Measurements from ENCODE around the gene LANCL1.
"Not testable (repeated sequence)": the region's sequence is repeated elsewhere in the genome, so short reads cannot be mapped to it uniquely, and the experiment has no call there.

LANCL1 gene

DNA sequence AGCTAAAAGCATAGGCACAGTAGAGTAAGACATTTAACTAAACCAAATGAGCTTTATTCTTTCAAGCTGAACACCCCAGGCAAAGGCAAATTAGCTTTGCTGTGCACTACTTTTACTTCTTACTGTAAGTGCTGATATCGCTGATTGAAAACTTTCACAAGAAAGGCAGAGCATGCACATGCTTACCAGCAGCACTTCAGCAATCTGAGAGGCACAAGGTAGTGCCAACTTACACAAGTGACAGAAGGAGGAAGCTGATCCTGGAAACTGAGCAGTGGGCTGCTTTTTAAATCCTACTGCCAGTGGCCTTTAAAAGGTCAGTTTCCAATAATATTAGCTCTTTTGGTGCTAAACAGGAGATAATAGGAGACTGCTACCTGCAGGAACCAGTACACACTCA lies 43.9 kb downstream of the LANCL1 start:
- Histone ChIP-seq H3K36me3 (ENCODE audit: control insufficient read depth, insufficient read depth, low read length) (peaks cover 6% of the 10 kb centered on the region), H3K27me3 (replicated peaks; ENCODE audit: control insufficient read depth, insufficient read depth, low read length) (no peaks in the 10 kb centered on the region), H3K4me3 (replicated peaks; ENCODE audit: low read depth, low read length) (no peak overlapping the region)
- no peak for DNase-seq (ENCODE audit: extremely low read depth, insufficient read length)
- TF ChIP-seq, protein P1, sequence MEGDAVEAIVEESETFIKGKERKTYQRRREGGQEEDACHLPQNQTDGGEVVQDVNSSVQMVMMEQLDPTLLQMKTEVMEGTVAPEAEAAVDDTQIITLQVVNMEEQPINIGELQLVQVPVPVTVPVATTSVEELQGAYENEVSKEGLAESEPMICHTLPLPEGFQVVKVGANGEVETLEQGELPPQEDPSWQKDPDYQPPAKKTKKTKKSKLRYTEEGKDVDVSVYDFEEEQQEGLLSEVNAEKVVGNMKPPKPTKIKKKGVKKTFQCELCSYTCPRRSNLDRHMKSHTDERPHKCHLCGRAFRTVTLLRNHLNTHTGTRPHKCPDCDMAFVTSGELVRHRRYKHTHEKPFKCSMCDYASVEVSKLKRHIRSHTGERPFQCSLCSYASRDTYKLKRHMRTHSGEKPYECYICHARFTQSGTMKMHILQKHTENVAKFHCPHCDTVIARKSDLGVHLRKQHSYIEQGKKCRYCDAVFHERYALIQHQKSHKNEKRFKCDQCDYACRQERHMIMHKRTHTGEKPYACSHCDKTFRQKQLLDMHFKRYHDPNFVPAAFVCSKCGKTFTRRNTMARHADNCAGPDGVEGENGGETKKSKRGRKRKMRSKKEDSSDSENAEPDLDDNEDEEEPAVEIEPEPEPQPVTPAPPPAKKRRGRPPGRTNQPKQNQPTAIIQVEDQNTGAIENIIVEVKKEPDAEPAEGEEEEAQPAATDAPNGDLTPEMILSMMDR (IDR thresholded peaks at IDR 0.05; ENCODE audit: insufficient read depth, low read length, poor library complexity, severe bottlenecking): no peak

- peaks cover 1% of the 10 kb centered on the region; the same call in 1 of the 2 replicates for H3K36me3 ChIP-seq (ENCODE audit: control insufficient read depth, insufficient read depth, low read length)
- DNase-seq (ENCODE audit: extremely low read depth, insufficient read length): no peak
- no peaks in the 10 kb centered on the region for H3K27me3 ChIP-seq (replicated peaks; ENCODE audit: control insufficient read depth, insufficient read depth, low read length)
- TF ChIP-seq, protein P1 (IDR thresholded peaks at IDR 0.05; ENCODE audit: insufficient read depth, low read length, poor library complexity, severe bottlenecking): no peak
- H3K4me3 ChIP-seq (replicated peaks; ENCODE audit: low read depth, low read length): no peak overlapping the region
Measured at GRCh38 chr2:210429403-210430137, 47.0 kb downstream of the LANCL1 start.

DNA sequence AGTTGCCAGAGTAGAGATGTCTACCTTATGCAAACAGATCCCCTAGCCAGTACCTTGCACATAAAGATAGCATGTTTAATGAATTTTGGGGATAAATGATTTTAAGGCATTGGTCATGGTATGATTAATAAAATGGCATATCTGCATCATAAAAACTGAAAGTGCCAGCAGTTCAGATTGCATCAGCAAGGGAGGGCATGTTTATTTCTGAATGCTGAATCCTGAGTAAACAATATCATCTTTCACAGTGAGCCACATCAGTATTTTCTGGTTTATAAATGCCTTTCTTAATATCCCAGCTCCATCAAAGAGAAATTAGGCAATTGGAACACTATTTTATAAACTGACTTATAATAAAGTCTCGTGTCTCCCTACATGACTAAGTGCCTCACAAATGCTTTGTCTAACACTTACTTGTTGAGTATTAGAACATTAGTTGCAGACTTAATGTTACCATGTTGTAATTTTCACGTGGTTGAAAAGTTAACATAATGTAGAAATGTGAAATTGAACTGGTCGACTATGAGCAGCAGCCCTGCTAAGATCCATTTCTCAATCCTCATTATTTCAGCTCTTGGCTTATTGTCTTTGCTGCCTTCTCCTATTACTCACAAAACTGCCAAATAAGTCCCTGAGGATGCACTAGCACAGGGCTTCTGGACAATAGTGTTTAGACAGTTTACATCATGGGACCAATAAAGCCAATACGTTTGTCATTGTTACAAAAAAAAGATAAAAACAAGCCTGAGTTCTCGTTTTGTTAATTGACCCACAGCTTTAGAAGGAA lies 48.0 kb downstream of the LANCL1 start:
- TF ChIP-seq, protein P1 (IDR thresholded peaks at IDR 0.05; ENCODE audit: insufficient read depth, low read length, poor library complexity, severe bottlenecking): no peak
- DNase-seq (ENCODE audit: extremely low read depth, insufficient read length): no peak
- H3K36me3 ChIP-seq (ENCODE audit: control insufficient read depth, insufficient read depth, low read length): peaks cover 1% of the 10 kb centered on the region; the same call in 1 of the 2 replicates
- no peak overlapping the region for H3K4me3 ChIP-seq (replicated peaks; ENCODE audit: low read depth, low read length)
- no peaks in the 10 kb centered on the region for H3K27me3 ChIP-seq (replicated peaks; ENCODE audit: control insufficient read depth, insufficient read depth, low read length)

- not testable (repeated sequence) for H3K27me3 ChIP-seq (replicated peaks; ENCODE audit: control insufficient read depth, insufficient read depth, low read length); H3K36me3 ChIP-seq (ENCODE audit: control insufficient read depth, insufficient read depth, low read length); H3K4me3 ChIP-seq (replicated peaks; ENCODE audit: low read depth, low read length)
Measured at GRCh38 chr2:210427309-210427708, 49.2 kb downstream of the LANCL1 start.

GRCh38 chr2:210422366-210422765 lies 54.2 kb downstream of the LANCL1 start:
- DNase-seq (ENCODE audit: extremely low read depth, insufficient read length): no peak
- H3K36me3 ChIP-seq (ENCODE audit: control insufficient read depth, insufficient read depth, low read length): no peaks in the 10 kb centered on the region
- H3K27me3 ChIP-seq (replicated peaks; ENCODE audit: control insufficient read depth, insufficient read depth, low read length): no peaks in the 10 kb centered on the region
- no peak overlapping the region for H3K4me3 ChIP-seq (replicated peaks; ENCODE audit: low read depth, low read length)
- TF ChIP-seq, protein P1 (IDR thresholded peaks at IDR 0.05; ENCODE audit: insufficient read depth, low read length, poor library complexity, severe bottlenecking): no peak

More at GRCh38 chr2:210427309-210427708, 49.2 kb downstream of the LANCL1 start:
- not testable (repeated sequence) for DNase-seq (ENCODE audit: extremely low read depth, insufficient read length)

GRCh38 chr2:210421916-210422315 lies 54.6 kb downstream of the LANCL1 start:
- DNase-seq (ENCODE audit: extremely low read depth, insufficient read length): no peak
- no peaks in the 10 kb centered on the region for H3K27me3 ChIP-seq (replicated peaks; ENCODE audit: control insufficient read depth, insufficient read depth, low read length)
- TF ChIP-seq, protein P1 (IDR thresholded peaks at IDR 0.05; ENCODE audit: insufficient read depth, low read length, poor library complexity, severe bottlenecking): no peak
- no peaks in the 10 kb centered on the region for H3K36me3 ChIP-seq (ENCODE audit: control insufficient read depth, insufficient read depth, low read length)
- H3K4me3 ChIP-seq (replicated peaks; ENCODE audit: low read depth, low read length): no peak overlapping the region

All from GM06990 (cell line).